ENCODE data around the gene AKAP6.
"Not testable (repeated sequence)": the region's sequence is repeated elsewhere in the genome, so short reads cannot be mapped to it uniquely, and the experiment has no call there.

AKAP6 gene

GRCh38 chr14:32387295-32387694 lies 58.2 kb downstream of the AKAP6 start:
- H3K4me1 Mint-ChIP-seq (ENCODE audit: low read depth in 2 of 2): not testable (repeated sequence)

DNA sequence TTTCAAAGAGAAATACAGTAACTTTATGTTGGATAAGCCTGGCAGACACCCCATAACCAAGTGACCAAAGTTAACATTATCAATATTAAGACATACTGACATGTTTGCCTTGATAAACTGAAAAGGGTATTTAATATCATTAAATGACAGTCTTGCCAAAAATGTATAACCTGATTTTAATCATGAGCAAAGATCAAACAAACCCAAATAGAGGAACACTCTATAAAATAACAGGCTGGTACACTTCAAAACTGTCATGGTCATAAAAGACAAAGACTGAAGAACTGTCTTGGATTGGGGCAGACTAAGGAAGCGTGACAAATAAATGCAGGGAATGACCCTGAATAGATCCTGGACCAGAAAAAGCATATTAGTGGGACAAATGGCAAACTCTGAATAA lies 64.0 kb downstream of the AKAP6 start:
- peaks cover 0 to 9% of the 10 kb centered on the region in 2 donors for H3K9me3 Mint-ChIP-seq
- H3K4me1 Mint-ChIP-seq (ENCODE audit: low read depth in 2 of 2): no peaks in the 10 kb centered on the region
- no peak overlapping the region for H3K27ac Mint-ChIP-seq
- no peak for DNase-seq
- ATAC-seq (replicated peaks): no peak
- H3K27me3 Mint-ChIP-seq: peaks cover 0 to 7% of the 10 kb centered on the region in 2 donors
- no peaks in the 10 kb centered on the region for H3K36me3 Mint-ChIP-seq (ENCODE audit: insufficient read depth)
- H3K4me3 Mint-ChIP-seq: no peak overlapping the region

More at GRCh38 chr14:32387295-32387694, 58.2 kb downstream of the AKAP6 start:
- not testable (repeated sequence) for H3K9me3 Mint-ChIP-seq; ATAC-seq (replicated peaks); H3K27me3 Mint-ChIP-seq; H3K27ac Mint-ChIP-seq; DNase-seq; H3K36me3 Mint-ChIP-seq (ENCODE audit: insufficient read depth); H3K4me3 Mint-ChIP-seq

GRCh38 chr14:32394038-32394437 lies 64.9 kb downstream of the AKAP6 start:
- ATAC-seq (replicated peaks) (no peak), DNase-seq (no peak)
- Mint-ChIP-seq H3K36me3 (ENCODE audit: insufficient read depth) (no peaks in the 10 kb centered on the region), H3K4me3 (no peak overlapping the region), H3K9me3 (peaks cover 0 to 5% of the 10 kb centered on the region in 2 donors), H3K27ac (no peak overlapping the region), H3K4me1 (ENCODE audit: low read depth in 2 of 2) (no peaks in the 10 kb centered on the region), H3K27me3 (peaks cover 0 to 7% of the 10 kb centered on the region in 2 donors)

- no peaks in the 10 kb centered on the region for H3K4me1 Mint-ChIP-seq (ENCODE audit: low read depth in 2 of 2)
- no peak overlapping the region for H3K4me3 Mint-ChIP-seq
- DNase-seq (no peak), ATAC-seq (replicated peaks) (no peak)
- no peak overlapping the region for H3K27ac Mint-ChIP-seq
- no peaks in the 10 kb centered on the region for H3K36me3 Mint-ChIP-seq (ENCODE audit: insufficient read depth)
- peaks cover 0 to 1% of the 10 kb centered on the region in 2 donors for H3K9me3 Mint-ChIP-seq
- H3K27me3 Mint-ChIP-seq: no peaks in the 10 kb centered on the region
These were observed 67.8 kb downstream of the AKAP6 start for GRCh38 chr14:32396885-32397284.

- no peak overlapping the region for H3K27ac Mint-ChIP-seq
- H3K4me3 Mint-ChIP-seq: no peak overlapping the region
- DNase-seq (no peak), ATAC-seq (replicated peaks) (no peak)
- peaks cover 0 to 1% of the 10 kb centered on the region in 2 donors for H3K9me3 Mint-ChIP-seq
- H3K36me3 Mint-ChIP-seq (ENCODE audit: insufficient read depth): no peaks in the 10 kb centered on the region
- H3K4me1 Mint-ChIP-seq (ENCODE audit: low read depth in 2 of 2): no peaks in the 10 kb centered on the region
- H3K27me3 Mint-ChIP-seq: no peaks in the 10 kb centered on the region
These were observed 69.0 kb downstream of the AKAP6 start for GRCh38 chr14:32397861-32398640.

DNA sequence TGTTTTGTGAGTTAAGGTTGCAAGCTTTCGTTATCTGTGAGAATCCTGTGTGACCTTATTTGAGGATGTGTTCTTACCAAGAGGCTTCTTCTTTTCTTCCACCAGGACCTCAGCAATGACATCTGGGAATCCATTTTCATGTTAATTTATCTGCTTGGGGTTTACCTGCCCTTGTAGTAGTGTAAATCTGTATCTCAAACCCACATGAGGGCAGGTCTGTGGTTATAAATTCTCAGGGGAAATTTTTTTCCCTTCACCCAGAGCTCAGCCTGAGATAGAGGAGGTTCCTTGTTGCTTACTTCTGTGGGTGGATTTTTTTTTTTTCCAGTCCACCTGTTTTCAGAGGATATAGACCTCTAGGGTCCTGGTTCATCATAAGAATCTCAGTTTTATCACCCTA lies 70.8 kb downstream of the AKAP6 start:
- no peak for DNase-seq
- no peak for ATAC-seq (replicated peaks)
- Mint-ChIP-seq H3K36me3 (ENCODE audit: insufficient read depth) (no peaks in the 10 kb centered on the region), H3K27me3 (no peaks in the 10 kb centered on the region), H3K9me3 (peaks cover 0 to 1% of the 10 kb centered on the region in 2 donors), H3K4me1 (ENCODE audit: low read depth in 2 of 2) (no peaks in the 10 kb centered on the region), H3K27ac (no peak overlapping the region), H3K4me3 (no peak overlapping the region)

GRCh38 chr14:32400480-32400879 lies 71.4 kb downstream of the AKAP6 start:
- Mint-ChIP-seq H3K4me1 (ENCODE audit: low read depth in 2 of 2) (no peaks in the 10 kb centered on the region), H3K27me3 (no peaks in the 10 kb centered on the region), H3K36me3 (ENCODE audit: insufficient read depth) (no peaks in the 10 kb centered on the region), H3K4me3 (no peak overlapping the region), H3K27ac (no peak overlapping the region), H3K9me3 (peaks cover 0 to 1% of the 10 kb centered on the region in 2 donors)
- ATAC-seq (replicated peaks) (no peak), DNase-seq (no peak)

GRCh38 chr14:32403021-32403420 lies 73.9 kb downstream of the AKAP6 start:
- Mint-ChIP-seq H3K4me1 (ENCODE audit: low read depth in 2 of 2) (no peaks in the 10 kb centered on the region), H3K4me3 (no peak overlapping the region), H3K9me3 (peaks cover 0 to 1% of the 10 kb centered on the region in 2 donors), H3K36me3 (ENCODE audit: insufficient read depth) (no peaks in the 10 kb centered on the region), H3K27ac (no peak overlapping the region), H3K27me3 (no peaks in the 10 kb centered on the region)
- DNase-seq (no peak), ATAC-seq (replicated peaks) (no peak)

DNA sequence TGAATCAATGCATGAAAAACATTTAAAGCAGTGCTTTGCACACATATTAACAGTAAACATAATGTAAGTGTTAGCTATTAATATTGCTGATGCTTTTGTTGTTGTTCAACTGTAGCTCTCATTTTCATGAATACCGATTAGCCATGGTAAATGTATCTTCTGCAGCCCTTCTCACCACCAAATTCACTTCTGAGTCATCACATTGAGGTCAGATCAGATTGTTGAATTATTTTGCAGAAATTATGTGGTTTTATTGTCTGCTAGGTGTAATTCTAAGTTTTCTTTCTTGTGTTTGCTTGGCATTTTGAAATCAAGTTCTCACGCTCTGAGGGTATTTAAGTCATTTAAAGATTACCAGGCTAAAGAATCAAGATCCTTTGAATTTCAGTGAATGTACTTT lies 74.6 kb downstream of the AKAP6 start:
- no peaks in the 10 kb centered on the region for H3K27me3 Mint-ChIP-seq
- H3K36me3 Mint-ChIP-seq (ENCODE audit: insufficient read depth): no peaks in the 10 kb centered on the region
- H3K4me1 Mint-ChIP-seq (ENCODE audit: low read depth in 2 of 2): no peaks in the 10 kb centered on the region
- H3K9me3 Mint-ChIP-seq: peaks cover 0 to 1% of the 10 kb centered on the region in 2 donors
- ATAC-seq (replicated peaks) (no peak), DNase-seq (no peak)
- H3K4me3 Mint-ChIP-seq: no peak overlapping the region
- H3K27ac Mint-ChIP-seq: no peak overlapping the region

- DNase-seq: no peak
- Mint-ChIP-seq H3K9me3 (no peaks in the 10 kb centered on the region), H3K4me1 (ENCODE audit: low read depth in 2 of 2) (no peaks in the 10 kb centered on the region), H3K27ac (no peak overlapping the region), H3K36me3 (ENCODE audit: insufficient read depth) (no peaks in the 10 kb centered on the region), H3K27me3 (no peaks in the 10 kb centered on the region), H3K4me3 (no peak overlapping the region)
- ATAC-seq (replicated peaks): no peak
These were observed 75.9 kb downstream of the AKAP6 start for GRCh38 chr14:32404784-32405573.

DNA sequence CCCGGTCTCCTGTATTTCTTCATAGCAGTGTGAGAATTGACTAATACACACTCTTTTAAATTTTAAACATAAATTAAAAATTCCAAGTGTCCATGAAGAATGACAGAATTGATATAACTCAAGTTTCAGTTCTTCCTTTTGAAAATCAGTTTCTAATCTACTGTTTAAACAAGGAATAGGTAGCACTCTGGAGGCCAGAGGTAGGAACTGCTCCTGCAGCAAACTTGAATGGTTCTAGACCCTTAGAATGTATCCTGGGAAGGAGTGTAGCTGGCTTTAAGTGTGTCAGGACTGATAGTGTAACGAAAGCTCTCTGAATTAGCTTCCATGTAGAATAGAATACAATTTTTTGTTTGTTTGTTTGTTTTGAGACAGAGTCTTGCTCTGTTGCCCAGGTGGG lies 76.8 kb downstream of the AKAP6 start:
- DNase-seq (no peak), ATAC-seq (replicated peaks) (no peak)
- H3K36me3 Mint-ChIP-seq (ENCODE audit: insufficient read depth): no peaks in the 10 kb centered on the region
- no peaks in the 10 kb centered on the region for H3K4me1 Mint-ChIP-seq (ENCODE audit: low read depth in 2 of 2)
- H3K9me3 Mint-ChIP-seq: no peaks in the 10 kb centered on the region
- H3K27ac Mint-ChIP-seq: no peak overlapping the region
- H3K27me3 Mint-ChIP-seq: no peaks in the 10 kb centered on the region
- no peak overlapping the region for H3K4me3 Mint-ChIP-seq

- no peak for DNase-seq
- H3K9me3 Mint-ChIP-seq: no peaks in the 10 kb centered on the region
- no peak overlapping the region for H3K4me3 Mint-ChIP-seq
- no peaks in the 10 kb centered on the region for H3K27me3 Mint-ChIP-seq
- no peak overlapping the region for H3K27ac Mint-ChIP-seq
- H3K4me1 Mint-ChIP-seq (ENCODE audit: low read depth in 2 of 2): no peaks in the 10 kb centered on the region
- no peaks in the 10 kb centered on the region for H3K36me3 Mint-ChIP-seq (ENCODE audit: insufficient read depth)
- ATAC-seq (replicated peaks): no peak
These were observed 78.0 kb downstream of the AKAP6 start for GRCh38 chr14:32407130-32407529.

GRCh38 chr14:32408018-32408417 lies 78.9 kb downstream of the AKAP6 start:
- no peaks in the 10 kb centered on the region for H3K9me3 Mint-ChIP-seq
- ATAC-seq (replicated peaks) (no peak), DNase-seq (no peak)
- H3K27me3 Mint-ChIP-seq: no peaks in the 10 kb centered on the region
- no peaks in the 10 kb centered on the region for H3K36me3 Mint-ChIP-seq (ENCODE audit: insufficient read depth)
- no peaks in the 10 kb centered on the region for H3K4me1 Mint-ChIP-seq (ENCODE audit: low read depth in 2 of 2)
- H3K27ac Mint-ChIP-seq: no peak overlapping the region
- no peak overlapping the region for H3K4me3 Mint-ChIP-seq

DNA sequence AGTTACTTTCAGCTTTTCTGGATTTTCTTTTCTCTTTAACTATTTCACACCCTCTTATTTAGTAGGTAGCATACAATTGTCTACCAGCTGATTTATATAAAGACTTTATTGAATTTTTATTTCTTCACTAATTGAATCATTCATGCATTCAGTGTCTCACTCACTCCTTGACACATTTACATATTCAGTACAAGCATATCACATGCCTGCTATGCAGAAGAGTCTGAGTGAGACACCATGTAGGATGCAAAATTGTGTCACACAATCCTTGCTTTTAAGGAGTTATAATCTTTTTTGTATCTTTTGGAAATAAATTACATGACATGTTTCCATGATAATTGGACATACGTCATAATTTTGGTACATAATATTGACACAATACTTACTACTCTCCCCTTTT lies 83.0 kb downstream of the AKAP6 start:
- H3K36me3 Mint-ChIP-seq (ENCODE audit: insufficient read depth): no peaks in the 10 kb centered on the region
- H3K9me3 Mint-ChIP-seq: no peaks in the 10 kb centered on the region
- H3K27ac Mint-ChIP-seq: no peak overlapping the region
- ATAC-seq (replicated peaks) (no peak), DNase-seq (no peak)
- H3K27me3 Mint-ChIP-seq: no peaks in the 10 kb centered on the region
- H3K4me3 Mint-ChIP-seq: no peak overlapping the region
- H3K4me1 Mint-ChIP-seq (ENCODE audit: low read depth in 2 of 2): no peaks in the 10 kb centered on the region
